ENCODE data around the gene DCC.
"Not testable (repeated sequence)": the region's sequence is repeated elsewhere in the genome, so short reads cannot be mapped to it uniquely, and the experiment has no call there.

Gene DCC

DNA sequence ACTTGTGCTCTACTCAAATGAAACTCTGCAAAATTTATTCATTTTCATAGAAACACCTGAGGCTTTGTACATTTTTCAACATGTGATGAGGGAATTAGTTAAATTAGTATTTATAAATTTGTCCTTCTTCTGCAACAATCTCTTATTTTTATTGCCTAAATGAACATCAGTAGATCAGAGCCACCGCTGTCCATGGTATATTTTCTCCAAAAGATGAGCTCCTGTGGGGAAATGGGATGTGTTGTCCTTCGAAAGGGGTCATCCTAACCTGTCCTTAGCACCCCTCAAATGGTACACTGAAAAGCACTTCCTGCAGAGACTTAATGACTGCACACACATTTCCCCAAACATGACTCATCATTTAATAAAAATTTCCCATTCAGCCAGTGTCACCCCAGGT, 1169.9 kb downstream of the DCC start:
- TF ChIP-seq, protein P1, sequence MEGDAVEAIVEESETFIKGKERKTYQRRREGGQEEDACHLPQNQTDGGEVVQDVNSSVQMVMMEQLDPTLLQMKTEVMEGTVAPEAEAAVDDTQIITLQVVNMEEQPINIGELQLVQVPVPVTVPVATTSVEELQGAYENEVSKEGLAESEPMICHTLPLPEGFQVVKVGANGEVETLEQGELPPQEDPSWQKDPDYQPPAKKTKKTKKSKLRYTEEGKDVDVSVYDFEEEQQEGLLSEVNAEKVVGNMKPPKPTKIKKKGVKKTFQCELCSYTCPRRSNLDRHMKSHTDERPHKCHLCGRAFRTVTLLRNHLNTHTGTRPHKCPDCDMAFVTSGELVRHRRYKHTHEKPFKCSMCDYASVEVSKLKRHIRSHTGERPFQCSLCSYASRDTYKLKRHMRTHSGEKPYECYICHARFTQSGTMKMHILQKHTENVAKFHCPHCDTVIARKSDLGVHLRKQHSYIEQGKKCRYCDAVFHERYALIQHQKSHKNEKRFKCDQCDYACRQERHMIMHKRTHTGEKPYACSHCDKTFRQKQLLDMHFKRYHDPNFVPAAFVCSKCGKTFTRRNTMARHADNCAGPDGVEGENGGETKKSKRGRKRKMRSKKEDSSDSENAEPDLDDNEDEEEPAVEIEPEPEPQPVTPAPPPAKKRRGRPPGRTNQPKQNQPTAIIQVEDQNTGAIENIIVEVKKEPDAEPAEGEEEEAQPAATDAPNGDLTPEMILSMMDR (IDR thresholded peaks at IDR 0.05; ENCODE audit: control insufficient read depth, insufficient read depth, low read depth, low read length, missing control alignments): no peak
- no peak for DNase-seq (ENCODE audit: low read depth)
- no peak overlapping the region for H3K4me3 ChIP-seq (ENCODE audit: control insufficient read depth, low read depth, low read length)

DNA sequence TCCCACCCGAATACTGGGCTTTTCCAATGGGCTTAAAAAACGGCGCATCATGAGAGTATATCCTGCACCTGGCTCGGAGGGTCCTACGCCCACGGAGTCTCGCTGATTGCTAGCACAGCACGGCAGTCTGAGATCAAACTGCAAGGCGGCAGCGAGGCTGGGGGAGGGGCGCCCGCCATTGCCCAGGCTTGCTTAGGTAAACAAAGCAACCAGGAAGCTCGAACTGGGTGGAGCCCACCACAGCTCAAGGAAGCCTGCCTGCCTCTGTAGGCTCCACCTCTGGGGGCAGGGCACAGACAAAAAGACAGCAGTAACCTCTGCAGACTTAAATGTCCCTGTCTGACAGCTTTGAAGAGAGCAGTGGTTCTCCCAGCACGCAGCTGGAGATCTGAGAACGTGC, 1171.7 kb downstream of the DCC start:
- not testable (repeated sequence) for DNase-seq (ENCODE audit: low read depth)

GRCh38 chr18:53521068-53521467, 1181.1 kb downstream of the DCC start:
- no peak overlapping the region for H3K4me3 ChIP-seq (ENCODE audit: control insufficient read depth, low read depth, low read length)
- no peak for DNase-seq (ENCODE audit: low read depth)
- TF ChIP-seq, protein P1 (IDR thresholded peaks at IDR 0.05; ENCODE audit: control insufficient read depth, insufficient read depth, low read depth, low read length, missing control alignments): no peak

More for the DNA sequence above, 1171.7 kb downstream of the DCC start:
- H3K4me3 ChIP-seq (ENCODE audit: control insufficient read depth, low read depth, low read length): not testable (repeated sequence)

DNA sequence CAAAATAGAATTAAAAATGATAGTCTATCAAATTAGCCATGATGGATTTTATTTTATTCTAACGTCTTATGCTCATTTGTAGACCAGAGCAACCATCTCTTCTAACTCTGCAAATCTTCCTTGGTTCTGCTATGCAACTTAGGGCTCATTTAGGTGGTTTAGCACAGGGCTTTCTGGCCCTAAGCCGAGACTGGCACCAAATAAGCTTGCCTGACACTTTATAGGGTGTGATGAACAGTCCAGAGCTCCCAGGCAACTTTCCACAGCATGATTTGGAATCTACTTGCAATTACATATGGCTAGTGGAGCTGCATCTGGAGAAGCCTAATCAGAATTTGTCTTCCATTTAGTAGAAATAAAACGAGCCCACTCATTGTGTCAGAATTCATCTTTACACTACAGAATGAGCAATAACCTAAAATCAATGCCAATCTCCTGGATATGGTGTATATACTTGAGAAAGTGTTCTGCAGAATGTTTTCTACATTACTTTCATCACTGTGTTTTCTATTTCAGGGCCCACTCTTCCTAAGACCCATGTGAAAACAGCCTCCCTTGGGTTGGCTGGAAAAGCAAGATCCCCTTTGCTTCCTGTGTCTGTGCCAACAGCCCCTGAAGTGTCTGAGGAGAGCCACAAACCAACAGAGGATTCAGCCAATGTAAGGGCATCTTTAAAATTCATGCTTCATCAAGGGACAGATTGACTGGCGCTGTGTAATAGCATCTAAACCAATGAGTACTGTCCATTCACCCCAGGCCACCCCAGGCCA, 1186.3 kb downstream of the DCC start:
- TF ChIP-seq, protein P1 (IDR thresholded peaks at IDR 0.05; ENCODE audit: control insufficient read depth, insufficient read depth, low read depth, low read length, missing control alignments): no peak
- no peak for DNase-seq (ENCODE audit: low read depth)
- H3K4me3 ChIP-seq (ENCODE audit: control insufficient read depth, low read depth, low read length): no peak overlapping the region

- no peak overlapping the region for H3K4me3 ChIP-seq (ENCODE audit: control insufficient read depth, low read depth, low read length)
- DNase-seq (ENCODE audit: low read depth): no peak
- TF ChIP-seq, protein P1 (IDR thresholded peaks at IDR 0.05; ENCODE audit: control insufficient read depth, insufficient read depth, low read depth, low read length, missing control alignments): no peak
Measured at GRCh38 chr18:53527365-53527764, 1187.4 kb downstream of the DCC start.

DNA sequence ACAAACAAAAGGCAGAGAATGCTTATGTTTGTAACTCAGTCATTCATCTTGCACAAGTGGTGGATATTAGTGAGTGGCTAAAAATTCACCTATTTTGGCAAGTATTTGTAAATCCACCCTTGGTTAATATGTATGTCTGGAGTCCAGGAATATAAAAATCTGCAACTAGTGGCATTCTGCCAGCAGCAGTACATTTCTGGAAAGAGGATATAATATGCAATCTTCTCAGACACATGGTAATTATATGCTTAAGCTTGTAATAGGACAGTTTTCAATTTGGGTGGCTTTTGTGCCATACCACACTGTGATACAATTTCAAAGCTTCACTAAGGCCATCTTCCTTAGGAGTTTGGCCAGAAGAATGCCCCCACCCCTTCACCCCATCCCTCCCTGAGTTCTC, 1191.2 kb downstream of the DCC start:
- TF ChIP-seq, protein P1 (IDR thresholded peaks at IDR 0.05; ENCODE audit: control insufficient read depth, insufficient read depth, low read depth, low read length, missing control alignments): no peak
- no peak overlapping the region for H3K4me3 ChIP-seq (ENCODE audit: control insufficient read depth, low read depth, low read length)

GRCh38 chr18:53531896-53532295, 1191.9 kb downstream of the DCC start:
- DNase-seq (ENCODE audit: low read depth): no peak
- no peak overlapping the region for H3K4me3 ChIP-seq (ENCODE audit: control insufficient read depth, low read depth, low read length)
- TF ChIP-seq, protein P1 (IDR thresholded peaks at IDR 0.05; ENCODE audit: control insufficient read depth, insufficient read depth, low read depth, low read length, missing control alignments): no peak

More for the DNA sequence above, 1191.2 kb downstream of the DCC start:
- no peak for DNase-seq (ENCODE audit: low read depth)
